Epithelial cell of proximal tubule (primary cell): ENCODE results near the gene RNF7. TPM values are rescaled to one million over a fixed set of nuclear protein-coding genes. Genes with fewer than 3 reads are reported as not detected.

Source experiments
- DNase-seq: peaks from one replicate; pipeline ENCODE4 v3.0.0-alpha.2; 2011; ENCODE audit warnings: low read depth
- H3K4me3 ChIP-seq: 2 replicates; pipeline ENCODE4 v1.5.1; 2011; ENCODE audit warnings: low read depth, mild to moderate bottlenecking, low read length
- total RNA-seq: library from RNA; depleted of rRNA; stranded (reverse); fragments of >200 nt; gene quantifications from 2 replicates; pipeline ENCODE4 v1.2.3, GENCODE V29; 2015
- TF ChIP-seq, protein P1 (sequence below): conservative IDR thresholded peaks from 2 replicates; pipeline ENCODE4 v1.5.1; 2012; ENCODE audit warnings: low read depth, mild to moderate bottlenecking, low read length

The RNF7 gene
- total RNA-seq, 1 donor from 2014 or later: 115 TPM

DNA sequence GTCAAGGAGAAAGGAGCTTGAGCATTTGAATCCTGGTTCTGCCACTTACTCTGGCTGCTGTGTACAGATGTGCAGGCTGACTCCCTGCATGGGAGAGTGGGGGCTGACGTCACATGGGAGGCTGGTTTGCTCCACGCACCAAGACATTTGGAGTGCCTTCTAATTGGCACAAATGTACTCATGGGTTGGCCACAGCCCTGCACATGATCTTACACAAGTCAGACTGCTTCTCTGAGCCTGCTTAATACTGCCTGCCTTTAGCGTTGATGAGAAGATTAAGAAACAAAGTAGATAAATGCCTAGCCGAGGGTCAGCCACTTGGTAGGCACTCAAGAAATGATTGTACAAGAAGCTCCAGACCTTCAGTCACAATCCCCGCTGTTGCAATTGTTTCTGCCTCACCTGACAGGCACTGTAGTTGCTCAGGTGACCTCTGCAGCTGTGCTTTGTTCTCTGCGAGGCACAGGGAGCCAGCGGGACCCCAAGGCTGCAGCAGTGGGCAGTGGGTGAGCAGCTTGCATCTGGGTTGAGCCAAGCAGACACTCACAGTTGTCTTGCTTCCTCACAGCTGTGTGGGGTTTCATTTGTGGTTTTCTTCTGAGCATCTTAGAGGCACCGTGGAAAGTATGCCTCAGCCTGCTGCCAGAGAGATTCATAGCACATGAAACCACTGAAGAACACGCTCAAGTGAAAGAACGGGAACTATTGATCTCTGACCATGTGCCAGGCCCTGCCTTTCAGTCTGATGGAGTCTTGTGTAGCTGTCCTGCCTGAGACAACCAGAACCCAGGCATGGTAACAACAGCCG, 58.2 kb downstream of the RNF7 start:
- no peak overlapping the region for H3K4me3 ChIP-seq
- TF ChIP-seq, protein P1, sequence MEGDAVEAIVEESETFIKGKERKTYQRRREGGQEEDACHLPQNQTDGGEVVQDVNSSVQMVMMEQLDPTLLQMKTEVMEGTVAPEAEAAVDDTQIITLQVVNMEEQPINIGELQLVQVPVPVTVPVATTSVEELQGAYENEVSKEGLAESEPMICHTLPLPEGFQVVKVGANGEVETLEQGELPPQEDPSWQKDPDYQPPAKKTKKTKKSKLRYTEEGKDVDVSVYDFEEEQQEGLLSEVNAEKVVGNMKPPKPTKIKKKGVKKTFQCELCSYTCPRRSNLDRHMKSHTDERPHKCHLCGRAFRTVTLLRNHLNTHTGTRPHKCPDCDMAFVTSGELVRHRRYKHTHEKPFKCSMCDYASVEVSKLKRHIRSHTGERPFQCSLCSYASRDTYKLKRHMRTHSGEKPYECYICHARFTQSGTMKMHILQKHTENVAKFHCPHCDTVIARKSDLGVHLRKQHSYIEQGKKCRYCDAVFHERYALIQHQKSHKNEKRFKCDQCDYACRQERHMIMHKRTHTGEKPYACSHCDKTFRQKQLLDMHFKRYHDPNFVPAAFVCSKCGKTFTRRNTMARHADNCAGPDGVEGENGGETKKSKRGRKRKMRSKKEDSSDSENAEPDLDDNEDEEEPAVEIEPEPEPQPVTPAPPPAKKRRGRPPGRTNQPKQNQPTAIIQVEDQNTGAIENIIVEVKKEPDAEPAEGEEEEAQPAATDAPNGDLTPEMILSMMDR: no peak
- DNase-seq: no peak

Other genes with a start within 250 kb of the RNF7 start
- not detected in 2 replicates for gene GRK7, start 25.1 kb downstream of the RNF7 start, total RNA-seq
- gene ATP1B3, start 138.3 kb downstream of the RNF7 start, total RNA-seq: 66.5 and 70.0 TPM in 2 replicates